PC-9 (cell line): ENCODE data around the gene ATF2. TPM values are rescaled to one million over a fixed set of nuclear protein-coding genes. Genes with fewer than 3 reads are reported as not detected.
A peak's percentile ranks its signal among the peaks of the same experiment; 100 is the strongest.

Experiments
- BruUV-seq: library from RNA; stranded (reverse); fragments of 400-500 nt; replicated peaks from 2 replicates; lab custom pipeline; 2021; lab: Mats Ljungman, UMichigan
- CTCF ChIA-PET: fragments of 300-600 bp; sonication (Branson Sonifier 250); formaldehyde crosslinking; loops from one replicate; lab custom pipeline; 2022; ENCODE audit warnings: antibody characterized with exemption; lab: Charles Lee
- POLR2A ChIA-PET: fragments of 300-600 bp; sonication (Branson Sonifier 250); formaldehyde crosslinking; loops from one replicate; lab custom pipeline; 2022; ENCODE audit warnings: antibody characterized with exemption; ENCODE audit not compliant: unreplicated experiment; lab: Charles Lee
- DNase-seq, 2 experiments: peaks; one replicate each; pipeline versions ENCODE4 v3.0.0 to v3.0.0-alpha.2; 2015 to 2022; ENCODE audit warnings: mixed read lengths in 1 of 2
- H2AFZ ChIP-seq: fragments of 200-600 bp; sonication (generic); 2 replicates; pipeline ENCODE4 v1.8.1; 2017; ENCODE audit warnings: antibody characterized with exemption
- H3F3A ChIP-seq: fragments of 200-600 bp; sonication (generic); 2 replicates; pipeline ENCODE4 v1.8.1; 2017; ENCODE audit warnings: antibody characterized with exemption, mild to moderate bottlenecking, low read depth; ENCODE audit not compliant: insufficient read depth
- H3K27ac ChIP-seq: fragments of 200-600 bp; sonication (generic); 2 replicates; pipeline ENCODE4 v1.6.1; 2016; ENCODE audit warnings: mixed run types
- H3K27me3 ChIP-seq: fragments of 200-600 bp; sonication (generic); 2 replicates; pipeline ENCODE4 v1.6.1; 2016; ENCODE audit warnings: low read depth, mixed run types; ENCODE audit not compliant: insufficient read depth
- H3K36me3 ChIP-seq: fragments of 200-600 bp; sonication (generic); 2 replicates; pipeline ENCODE4 v1.6.1; 2016; ENCODE audit warnings: low read depth, mixed run types
- H3K4me1 ChIP-seq: fragments of 200-600 bp; sonication (generic); replicated peaks from 2 replicates; pipeline ENCODE4 v1.6.1; 2016; ENCODE audit warnings: mixed run types; ENCODE audit not compliant: insufficient read depth
- H3K4me2 ChIP-seq: fragments of 200-600 bp; sonication (generic); 2 replicates; pipeline ENCODE4 v1.6.1; 2017; ENCODE audit warnings: mixed run types
- H3K4me3 ChIP-seq: fragments of 200-600 bp; sonication (generic); 2 replicates; pipeline ENCODE4 v1.6.1; 2016; ENCODE audit warnings: mixed run types
- H3K79me2 ChIP-seq: fragments of 200-600 bp; sonication (generic); 2 replicates; pipeline ENCODE4 v1.6.1; 2017; ENCODE audit warnings: low read depth, mixed run types
- H3K9me2 ChIP-seq: fragments of 200-600 bp; sonication (generic); 2 replicates; pipeline ENCODE4 v1.8.1; 2017; ENCODE audit warnings: mild to moderate bottlenecking; ENCODE audit not compliant: insufficient read depth
- H3K9me3 ChIP-seq: fragments of 200-600 bp; sonication (generic); 2 replicates; pipeline ENCODE4 v1.8.1; 2016; ENCODE audit warnings: low read depth; ENCODE audit not compliant: insufficient read depth
- H4K20me1 ChIP-seq: fragments of 200-600 bp; sonication (generic); 2 replicates; pipeline ENCODE4 v1.8.1; 2017; ENCODE audit not compliant: insufficient read depth
- EZH2 ChIP-seq: fragments of 200-600 bp; sonication (generic); IDR thresholded peaks from 2 replicates; pipeline ENCODE4 v1.8.0; 2017; ENCODE audit warnings: antibody characterized with exemption, low read depth
- intact Hi-C: fragments of 100-400 bp; cut with micrococcal nuclease; formaldehyde crosslinking; loops from one replicate; pipeline ENCODE4 v1.10.0; 2022; ENCODE audit not compliant: unreplicated experiment
- total RNA-seq: library from RNA; stranded (reverse); gene quantifications from 2 replicates; pipeline ENCODE4 v1.2.3, GENCODE V29; 2021
- TF ChIP-seq, protein P1 (sequence below): fragments of 200-600 bp; sonication (generic); conservative IDR thresholded peaks from 2 replicates; pipeline ENCODE4 v1.6.1; 2017; ENCODE audit warnings: mixed run types, antibody characterized with exemption, mild to moderate bottlenecking, moderate library complexity

Gene ATF2
- total RNA-seq, 1 experiment from 2014 or later = 94.5 TPM

DNA sequence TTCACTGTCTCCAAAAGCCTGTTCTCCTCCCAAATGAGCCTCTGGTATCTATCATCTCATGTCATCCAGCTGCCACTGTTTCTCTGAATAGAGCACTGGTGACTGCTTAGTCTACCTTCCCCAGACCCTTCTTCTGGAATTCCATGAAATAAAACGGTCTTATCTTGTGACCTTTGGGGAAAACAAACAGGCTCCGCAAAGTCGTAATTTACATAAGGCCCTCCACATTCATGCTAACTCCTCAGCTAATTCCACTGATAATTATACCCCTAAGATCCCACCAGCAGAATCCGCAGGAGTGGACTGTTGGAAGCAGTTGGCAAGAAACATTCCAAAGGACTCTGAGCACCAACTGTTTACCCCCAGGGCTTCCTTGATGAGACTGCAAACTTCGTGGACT lies 129.0 kb downstream of the ATF2 start:
- ChIA-PET POLR2A (no interaction called here), CTCF (no interaction called here)
- H3K9me2 ChIP-seq = no peaks in the 10 kb centered on the region
- no peaks in the 10 kb centered on the region for H3F3A ChIP-seq
- H3K9me3 ChIP-seq = no peaks in the 10 kb centered on the region
- H3K4me1 ChIP-seq = no peaks in the 10 kb centered on the region
- BruUV-seq = no TSS peak
- H3K79me2 ChIP-seq = no peaks in the 10 kb centered on the region
- H3K4me3 ChIP-seq = no peak overlapping the region
- DNase-seq = no peak
- H2AFZ ChIP-seq = no peak overlapping the region
- H3K36me3 ChIP-seq = no peaks in the 10 kb centered on the region
- no peak overlapping the region for H3K27ac ChIP-seq
- H4K20me1 ChIP-seq = no peaks in the 10 kb centered on the region
- TF ChIP-seq, protein P1, sequence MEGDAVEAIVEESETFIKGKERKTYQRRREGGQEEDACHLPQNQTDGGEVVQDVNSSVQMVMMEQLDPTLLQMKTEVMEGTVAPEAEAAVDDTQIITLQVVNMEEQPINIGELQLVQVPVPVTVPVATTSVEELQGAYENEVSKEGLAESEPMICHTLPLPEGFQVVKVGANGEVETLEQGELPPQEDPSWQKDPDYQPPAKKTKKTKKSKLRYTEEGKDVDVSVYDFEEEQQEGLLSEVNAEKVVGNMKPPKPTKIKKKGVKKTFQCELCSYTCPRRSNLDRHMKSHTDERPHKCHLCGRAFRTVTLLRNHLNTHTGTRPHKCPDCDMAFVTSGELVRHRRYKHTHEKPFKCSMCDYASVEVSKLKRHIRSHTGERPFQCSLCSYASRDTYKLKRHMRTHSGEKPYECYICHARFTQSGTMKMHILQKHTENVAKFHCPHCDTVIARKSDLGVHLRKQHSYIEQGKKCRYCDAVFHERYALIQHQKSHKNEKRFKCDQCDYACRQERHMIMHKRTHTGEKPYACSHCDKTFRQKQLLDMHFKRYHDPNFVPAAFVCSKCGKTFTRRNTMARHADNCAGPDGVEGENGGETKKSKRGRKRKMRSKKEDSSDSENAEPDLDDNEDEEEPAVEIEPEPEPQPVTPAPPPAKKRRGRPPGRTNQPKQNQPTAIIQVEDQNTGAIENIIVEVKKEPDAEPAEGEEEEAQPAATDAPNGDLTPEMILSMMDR = no peak
- TF ChIP-seq EZH2 = no peak
- intact Hi-C loops = no loop called here
- H3K4me2 ChIP-seq = no peak overlapping the region
- no peaks in the 10 kb centered on the region for H3K27me3 ChIP-seq

DNA sequence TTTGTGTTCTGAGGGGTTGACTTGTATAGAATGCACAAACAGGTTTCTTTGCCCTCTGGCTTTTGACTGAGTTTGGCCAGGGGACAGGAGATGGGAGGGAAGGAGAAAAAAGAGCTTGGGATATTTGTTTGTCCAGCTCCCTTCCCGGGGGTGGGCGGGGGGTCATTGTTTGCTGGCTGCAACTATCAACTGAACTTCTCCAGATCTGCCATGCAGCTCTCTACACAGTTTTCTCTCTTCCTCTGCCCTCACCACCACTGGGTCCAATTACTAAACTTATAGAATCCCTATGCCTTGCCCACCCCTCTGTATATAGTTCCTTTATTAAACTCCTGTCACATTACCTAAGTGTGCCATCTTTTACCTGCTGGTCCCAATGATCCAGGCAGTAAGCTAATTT lies 130.1 kb downstream of the ATF2 start:
- intact Hi-C loops = no loop called here
- Histone ChIP-seq H3K27me3 (no peaks in the 10 kb centered on the region), H3K4me2 (no peak overlapping the region), H3K9me3 (no peaks in the 10 kb centered on the region), H3F3A (no peaks in the 10 kb centered on the region), H3K36me3 (no peaks in the 10 kb centered on the region), H3K4me3 (no peak overlapping the region), H3K79me2 (no peaks in the 10 kb centered on the region), H3K4me1 (no peaks in the 10 kb centered on the region), H2AFZ (no peak overlapping the region), H4K20me1 (no peaks in the 10 kb centered on the region), H3K27ac (no peak overlapping the region), H3K9me2 (no peaks in the 10 kb centered on the region)
- ChIA-PET CTCF (interaction anchor here (0.7 to 1.9 kb wide), 2 partner anchors 289 to 1229 kb away, joined by 4 to 13 read pairs; no protein-coding TSS in a partner anchor), POLR2A (no interaction called here)
- no peak for DNase-seq
- no peak for TF ChIP-seq EZH2
- TF ChIP-seq, protein P1 = no peak
- BruUV-seq = no TSS peak

DNA sequence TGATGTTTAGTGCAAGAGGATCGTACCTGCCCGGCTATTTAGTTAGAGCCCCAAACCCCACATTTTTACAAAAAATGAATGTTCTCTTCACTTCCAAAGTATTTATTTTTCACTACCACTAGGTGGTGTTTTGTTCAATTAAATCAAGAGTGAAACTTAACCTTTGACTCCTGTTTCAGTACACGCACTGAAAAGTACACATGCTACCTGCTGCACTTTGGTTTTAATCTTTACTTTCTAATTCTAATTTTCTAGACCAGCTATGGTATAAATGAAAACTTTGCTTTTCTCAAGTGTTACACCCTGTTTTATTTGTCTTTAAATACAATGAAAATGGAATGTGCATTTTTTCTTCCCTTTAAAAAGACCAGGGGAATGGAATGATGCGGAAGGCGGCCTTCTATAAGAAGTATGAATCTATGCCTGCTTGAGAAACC lies 131.4 kb downstream of the ATF2 start:
- no TSS peak for BruUV-seq
- Histone ChIP-seq H3K9me3 (no peaks in the 10 kb centered on the region), H3K4me1 (no peaks in the 10 kb centered on the region), H3F3A (no peaks in the 10 kb centered on the region), H3K27ac (no peak overlapping the region), H3K4me2 (peak overlapping the region; percentile 45), H3K79me2 (no peaks in the 10 kb centered on the region), H2AFZ (peak overlapping the region; percentile 13), H3K9me2 (no peaks in the 10 kb centered on the region), H3K36me3 (no peaks in the 10 kb centered on the region), H4K20me1 (no peaks in the 10 kb centered on the region), H3K27me3 (no peaks in the 10 kb centered on the region), H3K4me3 (0 out of 2 replicates have a peak overlapping the region, but pooled peaks have one; percentile 6)
- POLR2A ChIA-PET = no interaction called here
- peak in 1 of 2 experiments; percentile 64 for DNase-seq
- CTCF ChIA-PET = interaction anchor here (1.9 kb wide), 1 partner anchor 288 kb away, joined by 13 read pairs; no protein-coding TSS in a partner anchor
- TF ChIP-seq EZH2 = no peak
- TF ChIP-seq, protein P1 = peak; percentile 92
- intact Hi-C loops = no loop called here
